SKM-1 (cell line): ENCODE results near the gene JPH4.
"Not testable (repeated sequence)": the region's sequence is repeated elsewhere in the genome, so short reads cannot be mapped to it uniquely, and the experiment has no call there.

Experiments used
- DNase-seq: peaks from one replicate; lab custom pipeline; 2025; ENCODE audit not compliant: unreplicated experiment; lab: John Stamatoyannopoulos, UW

The JPH4 gene

GRCh38 chr14:23550131-23550811, 28.3 kb downstream of the JPH4 start:
- no peak for DNase-seq

- no peak for DNase-seq
Observed at GRCh38 chr14:23548351-23549318, 30.0 kb downstream of the JPH4 start.

GRCh38 chr14:23547924-23548323, 30.7 kb downstream of the JPH4 start:
- no peak for DNase-seq

- no peak for DNase-seq
Observed at GRCh38 chr14:23546450-23547035, 32.0 kb downstream of the JPH4 start.

- no peak for DNase-seq
Observed at GRCh38 chr14:23545740-23546365, 32.7 kb downstream of the JPH4 start.

- DNase-seq = no peak
Observed at GRCh38 chr14:23544511-23545447, 33.8 kb downstream of the JPH4 start.

- no peak for DNase-seq
Observed at GRCh38 chr14:23543403-23543802, 35.2 kb downstream of the JPH4 start.

- no peak for DNase-seq
Observed at GRCh38 chr14:23542261-23542660, 36.3 kb downstream of the JPH4 start.

- no peak for DNase-seq
Observed at GRCh38 chr14:23540141-23540469, 38.5 kb downstream of the JPH4 start.

- no peak for DNase-seq
Observed at GRCh38 chr14:23539248-23540140, 39.1 kb downstream of the JPH4 start.

GRCh38 chr14:23538785-23539184, 39.8 kb downstream of the JPH4 start:
- DNase-seq = no peak

GRCh38 chr14:23538050-23538718, 40.4 kb downstream of the JPH4 start:
- no peak for DNase-seq

- DNase-seq = no peak
Observed at GRCh38 chr14:23537351-23538049, 41.1 kb downstream of the JPH4 start.

GRCh38 chr14:23536906-23537305, 41.7 kb downstream of the JPH4 start:
- not testable (repeated sequence) for DNase-seq

GRCh38 chr14:23536494-23536893, 42.1 kb downstream of the JPH4 start:
- DNase-seq = no peak

- DNase-seq = no peak
Observed at GRCh38 chr14:23535943-23536342, 42.6 kb downstream of the JPH4 start.

GRCh38 chr14:23533652-23534435, 44.7 kb downstream of the JPH4 start:
- DNase-seq = no peak
